Embryonic facial prominence (tissue), 1 donor: ENCODE results near the gene CYP26B1.

Experiments
- DNase-seq: peaks from one replicate; pipeline ENCODE4 v3.0.0-alpha.2; 2016; ENCODE audit errors: extremely low spot score

CYP26B1 gene

DNA sequence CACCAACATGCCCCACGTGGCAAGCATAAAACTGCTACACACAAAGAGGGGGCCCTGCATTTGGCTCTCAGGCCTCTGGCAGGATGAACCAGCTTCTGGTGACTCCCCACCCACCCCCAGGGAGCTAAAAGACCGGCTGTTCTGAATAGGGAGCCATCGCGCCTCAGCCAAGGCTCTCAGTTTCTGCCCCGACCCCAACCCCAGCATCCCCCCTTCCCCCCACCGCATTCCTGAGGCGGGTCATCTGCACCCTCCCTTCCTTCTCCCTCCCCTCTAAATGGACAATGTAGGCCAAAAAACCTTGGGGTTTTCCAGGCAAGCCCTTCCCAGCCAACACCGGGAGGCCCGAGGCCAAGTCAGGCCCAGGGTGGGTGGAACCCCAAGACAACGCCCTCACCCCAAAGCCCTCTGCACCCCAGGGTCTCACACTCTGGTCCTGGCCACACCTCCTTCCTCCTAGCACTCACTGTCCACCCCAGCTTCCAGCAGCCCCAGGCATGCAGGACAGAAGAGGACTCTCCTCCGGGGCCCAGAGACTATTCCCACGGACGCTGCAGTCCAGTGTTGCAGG, 5.7 kb downstream of the CYP26B1 start:
- no peak for DNase-seq

DNA sequence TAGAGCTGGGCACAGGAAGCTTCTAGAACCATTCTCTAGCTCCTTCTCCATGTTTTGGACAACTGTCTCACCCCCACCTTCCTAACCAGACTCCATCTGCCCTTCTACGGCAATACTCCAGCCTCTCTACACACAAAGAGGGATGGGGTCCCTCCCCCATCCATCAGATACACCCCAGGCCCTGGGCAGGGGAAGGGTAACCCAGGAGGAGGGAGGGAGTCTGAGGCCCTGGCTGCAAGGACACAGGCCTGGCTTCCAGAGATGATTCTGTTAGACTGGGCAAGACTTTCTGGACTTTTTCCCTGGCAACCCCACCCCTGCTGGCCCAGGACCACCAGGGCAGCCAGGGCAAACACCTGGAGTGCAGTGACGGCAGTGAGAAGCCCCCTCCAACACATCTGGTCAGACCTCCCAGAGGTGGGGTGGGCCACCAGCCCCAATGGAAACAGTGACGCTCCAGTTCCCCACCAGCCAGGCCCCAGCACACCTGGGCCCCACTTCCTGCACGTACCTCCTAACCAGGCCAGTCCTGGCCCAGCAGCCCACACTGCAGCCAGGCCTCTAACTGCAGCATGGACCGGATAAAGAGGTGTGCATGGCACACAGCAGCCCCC, 6.5 kb downstream of the CYP26B1 start:
- no peak for DNase-seq

DNA sequence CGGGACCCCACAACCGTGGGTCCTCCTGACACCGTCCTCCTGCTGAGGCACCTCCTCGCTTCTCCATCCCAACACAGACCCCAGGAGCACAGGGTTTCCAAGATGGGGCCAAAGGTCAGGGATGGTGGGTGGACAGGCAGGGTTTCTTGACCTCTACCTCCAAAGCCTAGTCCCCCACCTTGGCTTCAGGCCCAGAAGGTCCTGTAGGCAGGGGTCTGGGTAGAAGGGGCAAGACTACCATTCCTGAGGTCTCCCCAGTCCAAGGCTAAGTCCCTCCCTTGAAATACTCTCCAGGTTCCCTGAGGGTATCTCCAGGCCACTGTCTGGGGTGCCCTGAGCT, 7.1 kb downstream of the CYP26B1 start:
- DNase-seq, result no peak

DNA sequence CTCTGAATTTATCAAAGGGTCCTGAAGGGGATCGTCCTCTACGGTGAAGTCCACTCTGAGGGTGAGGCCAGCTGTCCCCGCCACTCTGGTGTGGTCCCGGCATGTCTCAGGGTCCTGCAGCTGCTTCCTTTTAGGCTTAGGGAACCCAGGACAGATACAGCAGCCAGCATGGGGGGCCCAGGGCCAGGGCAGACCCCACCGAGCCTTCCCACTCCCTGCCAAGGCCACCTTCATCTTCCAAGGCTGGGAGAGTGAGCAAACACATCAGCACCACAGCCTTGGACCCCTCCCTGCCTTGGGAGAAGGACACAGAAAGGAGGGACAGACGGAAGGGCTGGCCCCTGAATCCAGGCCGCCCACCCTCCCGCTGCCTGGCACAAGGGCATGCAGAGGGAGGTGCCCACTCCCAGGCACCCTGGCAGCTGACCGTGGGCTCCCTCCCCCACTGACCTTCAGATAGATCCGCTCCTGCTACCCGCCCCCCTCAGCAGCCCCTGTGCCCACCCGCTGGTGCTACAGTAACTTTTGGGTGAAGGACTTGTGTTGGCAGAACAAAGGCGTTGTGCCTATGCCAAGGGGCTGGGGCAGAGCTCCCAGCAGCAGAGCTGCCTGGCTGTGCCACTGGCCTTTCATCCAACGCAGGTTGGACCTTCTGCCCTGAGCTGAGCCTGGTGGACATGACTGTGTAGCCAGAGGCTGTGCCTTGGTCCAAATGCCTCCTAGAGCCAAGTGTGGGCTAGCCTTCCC, 7.6 kb downstream of the CYP26B1 start:
- no peak for DNase-seq

DNA sequence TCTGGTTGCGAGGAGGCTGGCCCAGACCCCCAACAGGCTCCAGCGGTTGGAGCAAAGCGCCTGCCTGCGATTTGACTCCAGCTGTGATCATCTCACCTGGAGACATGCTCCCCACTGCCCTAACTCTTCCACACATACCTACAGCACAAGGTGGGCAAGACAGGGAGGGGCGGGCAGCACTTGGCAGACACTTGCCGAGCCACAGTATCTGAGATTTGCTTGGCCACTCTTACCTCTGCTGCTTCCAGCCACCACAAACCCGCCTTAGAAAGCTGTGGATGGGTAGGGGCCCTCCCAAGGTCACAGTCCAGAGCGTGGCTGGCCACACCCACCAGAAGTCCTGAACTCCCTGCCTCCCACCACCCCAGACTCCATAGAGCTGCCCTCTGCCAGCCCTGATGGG, 8.2 kb downstream of the CYP26B1 start:
- no peak for DNase-seq

DNA sequence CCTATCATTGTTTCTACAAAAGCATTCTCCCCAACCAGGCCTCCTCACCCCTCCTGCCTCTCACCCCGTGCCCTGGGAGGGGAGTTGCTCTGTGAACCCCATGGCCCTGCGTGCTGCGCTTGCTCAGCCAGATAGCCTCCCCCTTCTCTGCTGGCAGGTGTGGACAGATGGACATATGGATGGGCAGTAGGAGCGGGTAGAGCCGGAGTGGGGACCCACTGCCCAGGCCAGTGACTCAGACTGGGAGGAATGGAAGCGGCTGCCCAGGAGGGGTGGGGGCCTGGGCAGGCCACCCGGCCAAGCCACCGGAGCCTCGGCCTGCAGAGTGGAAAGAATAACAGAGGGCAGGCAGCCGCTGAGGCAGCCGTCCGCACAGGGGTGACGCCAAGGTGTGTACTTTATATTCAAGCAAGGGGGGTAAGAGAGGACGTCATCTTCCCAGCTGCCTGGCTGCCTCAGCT, 8.7 kb downstream of the CYP26B1 start:
- DNase-seq, result no peak

DNA sequence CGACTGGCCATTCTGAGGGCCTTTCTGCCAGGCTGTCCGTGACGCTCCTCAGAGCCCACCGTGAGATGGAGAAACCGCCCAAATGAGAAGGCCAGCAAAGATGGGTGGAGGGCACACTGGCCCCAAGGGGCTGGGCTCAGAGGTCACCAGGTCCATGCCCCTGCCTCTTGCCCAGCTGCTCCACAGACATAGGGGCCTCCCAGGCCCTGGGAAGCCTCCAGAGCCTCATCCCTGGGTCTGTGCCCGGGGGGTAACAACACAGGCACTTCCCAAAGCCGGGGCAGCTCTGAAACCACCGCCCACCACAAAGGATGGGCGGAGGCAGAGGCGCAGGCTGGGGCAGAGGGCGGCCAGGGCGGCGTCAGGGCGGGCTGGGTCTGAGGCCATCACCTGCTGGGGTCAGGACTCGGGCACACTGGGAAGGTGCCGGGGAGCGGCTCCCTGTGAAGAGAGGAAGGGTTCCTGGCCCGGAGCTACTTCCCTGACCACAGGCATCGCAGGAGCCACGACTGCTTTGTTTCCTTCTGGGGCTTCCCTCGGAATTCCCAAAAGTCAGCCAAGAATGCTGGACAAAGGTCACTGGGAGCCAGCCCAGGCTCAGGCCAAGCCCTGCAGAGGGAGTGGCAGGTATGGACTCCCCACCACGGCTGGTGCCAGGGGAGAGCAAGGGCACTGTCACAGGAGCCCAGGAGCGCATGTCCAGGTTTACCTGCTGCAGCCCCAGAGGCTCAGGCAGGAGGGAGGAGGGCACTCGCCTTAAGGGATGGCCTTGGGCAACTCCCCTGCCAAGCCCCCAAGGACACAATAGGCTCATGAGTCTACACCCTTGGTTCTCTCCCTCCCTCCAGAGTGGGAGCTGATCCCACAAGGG, 9.4 kb downstream of the CYP26B1 start:
- no peak for DNase-seq

DNA sequence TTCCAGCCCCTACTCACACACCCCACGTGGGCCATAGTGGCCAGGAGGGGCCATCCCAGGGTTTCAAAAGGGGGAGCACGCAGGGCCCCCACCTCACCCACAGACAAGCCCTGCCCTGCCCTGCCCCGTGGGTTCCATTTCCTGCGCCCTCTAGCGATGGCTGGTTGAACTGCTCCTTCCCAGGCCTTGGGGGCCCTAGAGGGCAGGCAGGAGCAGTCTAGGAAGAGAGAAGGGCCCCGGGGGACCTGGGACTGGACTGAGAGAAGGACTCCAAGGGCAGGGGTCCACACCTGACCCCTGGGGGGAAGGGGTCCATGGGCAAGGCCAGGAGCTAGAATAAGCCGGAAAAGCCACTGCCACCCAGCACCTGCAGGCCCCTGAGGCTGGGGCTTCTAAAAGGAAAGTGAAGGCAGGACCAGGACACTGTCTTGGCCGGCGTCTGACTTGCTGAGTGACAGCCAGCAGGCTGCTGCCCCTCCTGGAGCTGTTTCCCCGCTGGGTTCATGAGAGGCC, 10.1 kb downstream of the CYP26B1 start:
- no peak for DNase-seq

DNA sequence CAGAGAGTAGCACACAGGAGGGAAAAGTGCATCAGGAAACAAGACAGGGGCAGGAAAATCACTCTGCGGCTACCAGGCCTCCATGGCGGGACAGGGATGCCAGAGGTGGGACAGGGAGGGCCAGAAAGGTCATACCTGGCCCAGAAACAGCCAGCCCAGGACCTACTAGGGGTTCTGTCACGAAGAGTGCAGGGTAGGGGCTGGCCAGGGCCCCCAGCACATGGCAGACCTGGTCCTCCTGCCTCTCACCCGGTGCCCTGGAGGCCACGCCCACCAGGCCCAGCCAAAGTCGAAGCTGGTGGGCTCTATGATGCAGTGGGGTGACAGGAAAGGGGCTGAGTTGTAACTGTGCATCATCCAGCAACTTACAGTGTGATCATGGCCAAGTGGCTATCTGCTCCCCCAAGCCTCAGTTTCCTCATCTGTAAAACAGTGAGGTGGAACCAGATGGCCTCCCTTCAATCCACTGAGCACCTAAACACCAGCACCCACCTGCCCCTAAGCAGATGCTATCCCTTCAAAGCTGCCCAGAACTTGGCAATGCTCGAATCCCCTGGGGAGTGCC, 10.6 kb downstream of the CYP26B1 start:
- no peak for DNase-seq

DNA sequence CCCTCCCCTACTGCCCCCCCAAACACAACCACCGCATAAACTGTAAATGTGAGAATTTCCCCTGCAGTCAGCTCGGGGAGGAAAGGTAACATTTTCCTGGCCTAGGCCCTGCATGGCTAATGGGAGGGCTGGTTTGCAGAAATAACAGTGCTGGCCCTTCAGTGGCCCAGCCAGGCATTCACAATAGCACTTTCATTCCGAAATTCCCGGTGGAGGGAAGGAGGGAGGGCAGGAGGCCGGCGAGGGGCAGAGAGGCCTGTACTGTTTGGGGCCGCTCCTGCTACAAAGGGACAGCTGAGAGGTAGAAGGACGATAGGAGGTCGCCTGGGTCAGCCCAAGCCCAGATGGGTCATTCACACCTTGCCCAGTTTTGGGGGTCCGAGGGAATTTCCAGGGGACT, 11.3 kb downstream of the CYP26B1 start:
- DNase-seq, result no peak

DNA sequence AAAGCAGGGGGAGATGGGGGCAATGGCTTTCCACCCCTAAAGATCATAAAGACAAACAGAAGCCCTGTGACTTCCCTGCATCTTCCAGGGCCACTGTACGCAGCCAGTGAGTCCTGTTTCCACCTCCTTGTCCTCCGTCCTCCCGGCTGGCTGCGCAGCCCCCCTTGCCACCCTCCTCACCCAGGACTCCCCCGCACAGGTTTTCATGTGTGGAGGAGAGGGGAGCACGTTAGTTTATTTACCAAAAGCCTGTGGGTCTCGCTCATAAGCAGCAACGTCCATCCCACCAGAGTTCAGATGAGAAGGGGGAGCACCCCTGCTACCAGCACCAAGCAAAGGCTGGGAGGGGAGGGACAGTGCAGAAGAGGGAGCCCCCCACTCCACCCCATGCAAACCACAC, 11.7 kb downstream of the CYP26B1 start:
- no peak for DNase-seq

DNA sequence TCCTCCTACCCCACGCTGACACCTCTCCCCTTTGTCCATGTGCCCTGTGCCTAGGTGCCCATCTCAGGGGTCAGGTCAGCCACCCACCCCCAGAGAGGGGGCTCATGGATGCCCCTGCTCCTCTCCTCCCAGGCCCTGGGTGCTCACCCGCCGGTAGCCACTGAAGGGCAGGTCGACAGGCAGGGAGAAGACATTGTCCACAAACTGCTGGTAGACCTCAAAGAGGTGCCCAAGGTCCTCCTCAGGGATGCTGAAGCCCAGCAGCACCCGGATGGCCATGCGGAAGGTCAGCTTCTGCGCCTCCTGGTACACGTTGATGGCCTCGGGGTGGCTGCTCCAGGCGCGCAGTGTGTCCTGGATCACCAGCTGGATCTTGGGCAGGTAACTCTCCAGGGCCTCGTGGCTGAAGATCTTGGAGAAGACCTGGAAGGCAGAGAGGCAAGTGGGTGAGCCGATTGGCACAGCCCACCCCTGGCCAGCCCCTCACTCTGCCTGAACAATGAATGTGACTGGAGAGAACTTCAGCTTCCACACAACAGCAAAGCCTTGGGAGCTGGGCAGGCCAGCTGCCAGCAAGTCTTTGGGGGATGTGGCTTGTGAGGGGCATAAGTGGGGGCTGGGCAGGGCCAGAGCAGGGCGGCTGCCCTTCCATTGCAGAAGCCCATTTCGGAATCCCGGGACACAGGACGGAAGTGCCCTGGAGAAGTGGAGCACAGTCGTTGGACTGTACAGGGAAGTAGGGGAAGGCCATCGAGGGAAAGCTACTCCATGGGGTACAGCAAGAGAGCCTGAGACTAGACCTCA, 12.5 kb downstream of the CYP26B1 start:
- no peak for DNase-seq

DNA sequence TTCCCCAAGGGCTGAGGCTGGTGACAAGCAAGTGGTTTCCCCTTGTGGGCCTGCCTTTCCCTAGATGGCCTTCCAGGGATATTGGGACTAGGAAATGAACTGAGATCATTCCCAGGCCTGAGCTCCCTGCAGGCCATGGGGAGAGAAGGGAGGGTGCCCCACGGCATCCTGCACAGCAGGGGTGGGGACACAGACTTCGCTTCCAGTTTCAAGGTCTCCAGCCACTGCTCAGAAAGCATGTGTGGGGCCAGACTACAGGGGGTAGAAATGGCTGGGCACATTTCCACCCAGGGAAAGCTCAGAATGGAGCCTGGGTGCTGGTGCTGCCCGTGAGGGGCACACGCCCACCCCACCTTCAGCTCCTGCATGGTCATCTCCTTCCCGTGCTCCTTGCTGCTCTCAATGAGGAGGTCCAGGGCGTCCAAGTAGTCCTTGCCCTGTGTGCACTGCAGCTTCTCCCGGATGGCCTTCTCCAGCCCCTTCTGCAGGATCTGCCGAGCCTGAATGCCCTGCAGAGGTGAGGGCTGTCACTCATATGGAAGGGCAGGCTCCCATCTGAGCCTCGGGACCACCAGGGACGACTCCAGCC, 13.2 kb downstream of the CYP26B1 start:
- no peak for DNase-seq

DNA sequence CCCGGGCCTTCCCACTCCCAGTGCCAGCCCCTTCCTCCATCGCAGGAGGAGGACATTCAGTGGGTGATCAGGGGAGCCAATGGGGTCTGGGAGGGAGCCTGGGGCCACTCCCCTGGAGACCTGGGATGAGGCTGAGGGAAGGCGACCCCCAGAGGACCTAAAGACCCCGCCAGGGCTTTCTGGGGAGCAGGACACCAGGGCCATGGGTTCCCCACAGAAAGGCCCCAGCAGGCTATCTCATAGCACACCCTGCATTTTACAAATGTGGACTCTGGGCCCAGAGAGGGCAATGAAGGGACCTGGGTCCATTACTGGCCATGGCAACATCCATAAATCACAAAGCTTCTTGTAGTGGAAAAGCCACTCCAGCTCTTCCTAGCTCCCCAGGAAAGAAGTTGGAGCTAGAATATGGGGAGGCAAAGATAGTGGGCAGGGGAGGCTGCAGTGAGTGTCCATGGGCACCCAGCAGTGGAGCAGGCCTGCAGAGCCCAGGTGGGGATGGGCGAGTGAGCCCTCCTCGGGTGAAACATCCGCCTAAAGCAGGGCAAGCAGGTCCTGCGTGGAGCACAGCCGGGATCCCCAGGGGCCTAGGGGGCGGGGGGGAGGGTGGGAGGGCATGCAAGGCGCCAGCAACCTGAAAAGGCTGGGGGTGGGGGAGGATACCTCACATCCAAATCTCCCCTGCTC, 13.8 kb downstream of the CYP26B1 start:
- DNase-seq, result no peak

DNA sequence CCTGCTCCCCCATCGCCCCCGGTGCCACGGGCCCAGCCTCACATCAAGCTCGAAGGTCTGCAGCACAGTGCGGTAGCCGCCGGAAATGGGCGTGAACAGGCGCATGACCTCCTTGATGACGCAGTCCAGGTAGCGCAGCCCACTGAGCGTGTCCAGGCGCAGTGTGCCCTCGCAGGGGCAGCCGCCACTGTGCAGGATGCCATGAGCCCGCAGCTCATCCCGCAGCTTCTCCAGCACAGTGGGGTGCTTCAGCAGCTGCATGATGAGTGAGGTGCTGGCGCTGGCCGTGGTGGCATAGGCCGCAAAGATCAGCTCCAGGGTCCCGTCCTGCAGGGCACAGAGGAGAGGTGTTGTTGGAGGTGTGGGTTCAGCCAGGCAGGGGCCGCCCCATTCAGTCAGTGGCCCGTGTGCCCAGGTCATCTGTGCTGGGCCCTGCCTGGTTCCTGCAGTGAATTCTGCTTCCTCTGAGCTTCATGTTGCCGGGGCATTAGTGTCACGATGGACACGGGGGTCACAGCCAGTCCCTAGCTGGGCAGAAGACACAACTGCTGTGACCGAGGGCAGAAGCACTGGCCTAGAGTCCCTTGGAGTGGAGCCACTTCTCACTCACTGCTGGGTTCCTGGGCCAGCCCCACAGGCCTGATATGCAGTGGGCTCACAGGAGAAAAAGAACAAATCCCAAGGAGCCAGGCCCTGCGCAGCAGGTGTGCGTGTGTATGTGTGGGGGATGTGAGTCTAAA, 14.5 kb downstream of the CYP26B1 start:
- no peak for DNase-seq

DNA sequence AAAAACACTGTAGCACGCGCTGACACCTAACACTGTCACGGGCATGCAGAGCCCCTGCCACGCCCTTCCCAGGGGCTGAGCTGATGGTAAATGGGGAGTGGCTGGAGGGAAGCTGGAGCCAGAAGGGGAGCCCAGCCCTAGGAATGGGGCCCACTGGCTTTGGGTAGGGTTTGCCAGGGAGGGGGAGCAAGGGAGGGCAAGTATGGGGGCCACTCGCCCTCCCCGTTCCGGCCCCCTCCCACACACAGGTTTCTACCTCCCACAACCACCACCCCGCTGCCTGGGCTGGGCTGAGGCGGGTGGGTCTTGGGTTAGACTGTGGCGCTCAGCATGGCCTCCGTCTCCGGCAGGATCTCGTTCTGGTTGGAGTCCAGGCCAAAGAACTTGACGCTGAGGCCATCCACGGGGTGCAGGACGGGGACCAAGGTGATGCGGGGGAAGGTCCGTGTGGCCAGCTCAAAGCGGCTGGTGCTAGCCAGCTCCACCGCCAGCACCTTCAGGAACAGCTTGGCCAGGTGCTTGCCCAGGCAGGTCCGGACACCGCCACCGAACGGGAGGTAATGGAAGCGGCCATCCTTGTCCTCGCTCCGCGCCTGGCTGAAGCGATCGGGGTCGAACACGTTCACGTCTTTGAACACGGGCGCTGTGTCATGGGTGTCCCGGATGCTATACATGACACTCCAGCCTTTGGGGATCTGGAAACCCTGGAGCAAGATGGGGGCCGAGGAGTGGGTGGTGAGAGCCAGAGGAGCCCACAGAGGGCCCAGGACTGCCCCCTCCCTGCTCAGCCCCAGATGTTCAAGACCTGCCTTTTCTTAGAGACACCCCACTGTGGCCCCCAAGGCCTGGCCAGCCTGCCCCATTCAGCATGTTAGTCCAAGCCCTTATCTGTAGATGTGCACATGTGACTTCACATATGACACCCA, 15.5 kb downstream of the CYP26B1 start:
- DNase-seq, result no peak

DNA sequence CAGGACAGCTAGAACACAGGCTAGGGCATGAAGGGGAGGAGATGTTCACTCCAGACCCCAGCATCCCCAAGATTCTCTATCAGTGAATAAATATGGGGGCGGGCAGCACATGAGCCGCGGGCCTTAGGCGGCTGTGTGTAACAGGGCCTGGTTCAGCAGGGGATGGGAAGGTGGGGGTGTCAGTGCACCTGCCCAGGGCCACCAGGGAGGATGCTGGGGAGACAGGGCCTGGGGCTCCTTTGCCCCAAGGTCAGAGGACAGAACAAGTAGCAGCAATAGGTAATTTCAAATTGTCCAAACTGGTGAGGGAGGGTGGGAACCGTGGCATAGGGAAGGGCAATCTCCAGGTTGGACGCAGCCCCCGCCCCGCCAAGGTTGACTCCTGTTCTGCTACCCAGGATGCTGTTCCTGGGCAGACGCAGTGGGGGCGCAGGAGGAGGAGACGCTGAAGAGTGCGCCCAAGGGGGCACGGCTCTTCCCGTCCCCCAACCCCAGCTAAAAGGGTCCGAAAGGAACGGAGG, 16.2 kb downstream of the CYP26B1 start:
- no peak for DNase-seq
